GM13977 (cell line): ENCODE data around the gene BATF2.
"Not testable (repeated sequence)": the region's sequence is repeated elsewhere in the genome, so short reads cannot be mapped to it uniquely, and the experiment has no call there.

Source experiments
- DNase-seq: peaks from one replicate; pipeline ENCODE4 v3.0.0; 2012; ENCODE audit warnings: low spot score
- in situ Hi-C: fragments of 300-500 bp; cut with MboI; formaldehyde crosslinking; loops from one replicate; pipeline ENCODE4 v1.12.0; 2022; ENCODE audit warnings: low sequenced_read_pairs, low pct_unique_long_range_greater_than_20kb, mixed read lengths, inconsistent platforms; ENCODE audit not compliant: unreplicated experiment
- TF ChIP-seq, protein P1 (sequence below): IDR thresholded peaks from 2 replicates; pipeline ENCODE4 v1.5.1; 2012; ENCODE audit warnings: mild to moderate bottlenecking, control low read depth; ENCODE audit not compliant: insufficient read depth; ENCODE audit errors: extremely low read depth, missing control alignments

The BATF2 gene

DNA sequence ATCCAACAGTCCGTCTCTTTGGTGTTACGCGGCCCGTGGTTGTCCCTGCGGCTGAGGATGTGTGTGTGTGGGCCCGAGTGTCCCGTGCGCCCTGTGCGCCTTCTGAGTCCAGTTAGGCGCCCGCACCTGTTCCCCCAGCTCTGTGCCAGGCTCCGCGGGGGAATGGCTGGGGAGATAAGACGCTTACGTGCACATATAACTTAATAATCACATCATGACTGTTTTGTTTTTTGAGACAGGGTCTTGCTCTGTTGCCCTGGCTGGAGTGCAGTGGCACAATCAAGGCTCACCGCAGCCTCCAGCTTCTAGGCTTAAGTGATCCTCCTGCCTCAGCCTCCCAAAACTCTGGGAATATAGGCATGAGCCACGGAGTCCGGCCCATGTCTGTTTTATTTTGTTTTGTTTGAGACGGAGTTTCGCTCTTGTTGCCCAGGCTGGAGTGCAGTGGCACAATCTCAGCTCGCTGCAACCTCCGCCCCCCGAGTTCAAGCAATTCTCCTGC lies 18.0 kb upstream of the BATF2 start:
- TF ChIP-seq, protein P1, sequence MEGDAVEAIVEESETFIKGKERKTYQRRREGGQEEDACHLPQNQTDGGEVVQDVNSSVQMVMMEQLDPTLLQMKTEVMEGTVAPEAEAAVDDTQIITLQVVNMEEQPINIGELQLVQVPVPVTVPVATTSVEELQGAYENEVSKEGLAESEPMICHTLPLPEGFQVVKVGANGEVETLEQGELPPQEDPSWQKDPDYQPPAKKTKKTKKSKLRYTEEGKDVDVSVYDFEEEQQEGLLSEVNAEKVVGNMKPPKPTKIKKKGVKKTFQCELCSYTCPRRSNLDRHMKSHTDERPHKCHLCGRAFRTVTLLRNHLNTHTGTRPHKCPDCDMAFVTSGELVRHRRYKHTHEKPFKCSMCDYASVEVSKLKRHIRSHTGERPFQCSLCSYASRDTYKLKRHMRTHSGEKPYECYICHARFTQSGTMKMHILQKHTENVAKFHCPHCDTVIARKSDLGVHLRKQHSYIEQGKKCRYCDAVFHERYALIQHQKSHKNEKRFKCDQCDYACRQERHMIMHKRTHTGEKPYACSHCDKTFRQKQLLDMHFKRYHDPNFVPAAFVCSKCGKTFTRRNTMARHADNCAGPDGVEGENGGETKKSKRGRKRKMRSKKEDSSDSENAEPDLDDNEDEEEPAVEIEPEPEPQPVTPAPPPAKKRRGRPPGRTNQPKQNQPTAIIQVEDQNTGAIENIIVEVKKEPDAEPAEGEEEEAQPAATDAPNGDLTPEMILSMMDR = no peak
- DNase-seq = no peak
- in situ Hi-C loops = no loop called here

DNA sequence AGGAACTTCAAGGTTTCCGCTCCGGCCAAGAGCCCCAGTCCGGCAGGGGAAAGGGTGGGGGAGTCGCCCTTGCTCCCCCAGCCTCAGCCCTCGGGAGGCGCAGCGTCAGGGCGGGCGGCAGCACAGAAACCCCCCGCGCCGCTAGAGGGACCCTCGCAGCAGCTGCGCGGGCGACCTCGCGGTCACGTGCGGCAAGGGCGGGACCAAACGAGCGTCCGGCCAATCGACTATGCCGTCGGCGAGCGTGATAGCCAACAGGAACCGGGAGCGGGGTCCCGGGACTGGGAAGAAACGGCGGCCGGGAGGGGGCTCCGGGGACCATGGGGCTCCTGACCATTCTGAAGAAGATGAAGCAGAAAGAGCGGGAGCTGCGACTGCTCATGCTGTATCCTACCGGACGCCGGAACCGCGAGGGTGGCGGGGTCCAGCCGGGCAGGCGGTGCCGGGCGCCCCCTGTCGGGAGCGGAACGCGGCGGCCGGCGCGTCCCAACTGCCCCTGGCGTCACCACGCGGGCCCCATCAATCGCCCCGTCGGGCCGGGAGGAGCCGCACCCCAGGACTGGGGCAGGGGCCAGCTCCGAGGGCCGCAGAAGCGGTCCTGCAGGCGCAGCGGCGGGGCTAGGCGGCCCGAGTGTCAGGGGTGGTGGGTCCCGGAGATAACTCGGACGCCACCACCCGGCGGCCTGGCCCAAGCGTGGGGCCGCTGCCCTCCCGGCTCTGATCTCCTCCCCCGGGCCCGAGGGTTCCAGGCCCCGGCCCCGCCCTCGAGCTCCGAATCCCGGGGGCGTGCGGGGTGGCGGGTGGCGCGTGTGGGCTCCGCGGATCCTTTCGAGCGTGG lies 17.3 kb upstream of the BATF2 start, which contains the start of gene ARL2:
TSS of gene ARL2 (plus strand) at position 273 of the 838 bp plus-strand sequence. CDS start at position 321, 48 bp downstream.
- peak; percentile 97 for DNase-seq
- TF ChIP-seq, protein P1 = peak; percentile 91
- in situ Hi-C loops = no loop called here

DNA sequence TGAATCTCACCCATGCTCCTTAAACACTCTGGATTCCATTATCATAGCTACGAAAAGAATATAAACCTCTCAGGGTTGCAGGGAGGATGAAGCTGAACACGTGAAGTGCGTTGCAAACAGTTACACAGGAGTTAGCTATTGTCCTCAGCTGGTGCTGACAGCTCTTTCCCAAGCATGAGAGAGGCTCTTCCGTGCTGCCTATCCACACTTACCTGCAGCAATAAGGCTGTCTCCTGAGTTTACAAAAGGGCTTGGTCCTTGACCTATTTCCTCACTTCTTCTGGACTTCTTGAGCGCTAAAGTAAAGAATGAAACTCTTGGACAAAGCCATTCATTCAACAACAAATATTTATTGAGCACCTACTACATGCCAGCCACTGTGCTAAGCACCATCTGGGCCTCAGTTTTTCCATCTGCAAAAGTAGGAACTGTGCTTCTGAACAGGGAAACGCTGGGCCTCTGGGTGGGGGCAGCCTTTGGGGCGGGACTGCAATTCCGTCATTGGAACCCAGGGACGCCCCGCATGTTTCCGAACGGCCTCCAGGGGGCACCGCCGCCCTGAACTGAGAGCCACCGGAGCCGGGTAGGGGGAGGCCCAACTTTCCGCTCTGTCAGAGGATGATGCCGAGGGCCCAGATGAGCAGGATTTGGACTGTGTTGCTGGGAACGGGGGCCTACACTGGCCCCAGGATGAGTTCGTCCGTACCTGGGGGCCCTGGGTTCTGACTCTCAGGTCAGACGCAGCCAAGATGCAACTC lies 16.5 kb upstream of the BATF2 start:
- in situ Hi-C loops = no loop called here
- peak; percentile 96 for DNase-seq
- TF ChIP-seq, protein P1 = peak; percentile 90

DNA sequence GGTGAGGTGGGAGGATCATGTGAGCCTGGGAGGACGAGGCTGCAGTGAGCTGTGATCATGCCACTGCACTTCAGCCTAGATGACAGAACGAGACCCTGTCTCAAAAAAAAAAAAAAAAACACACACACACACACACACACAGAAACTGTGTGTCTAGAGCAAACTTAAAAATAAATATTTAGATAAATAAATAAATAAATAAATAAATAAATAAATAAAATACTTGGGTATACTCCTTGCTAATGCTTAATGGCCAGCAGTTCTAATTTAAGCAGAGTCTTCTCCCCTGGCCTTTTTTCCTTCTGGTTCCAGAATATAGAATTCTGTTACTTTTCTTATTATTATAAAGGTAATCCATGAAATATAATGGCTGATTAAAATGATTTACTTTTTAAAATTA lies 12.1 kb upstream of the BATF2 start:
- no peak for DNase-seq
- in situ Hi-C loops = no loop called here
- TF ChIP-seq, protein P1 = no peak

DNA sequence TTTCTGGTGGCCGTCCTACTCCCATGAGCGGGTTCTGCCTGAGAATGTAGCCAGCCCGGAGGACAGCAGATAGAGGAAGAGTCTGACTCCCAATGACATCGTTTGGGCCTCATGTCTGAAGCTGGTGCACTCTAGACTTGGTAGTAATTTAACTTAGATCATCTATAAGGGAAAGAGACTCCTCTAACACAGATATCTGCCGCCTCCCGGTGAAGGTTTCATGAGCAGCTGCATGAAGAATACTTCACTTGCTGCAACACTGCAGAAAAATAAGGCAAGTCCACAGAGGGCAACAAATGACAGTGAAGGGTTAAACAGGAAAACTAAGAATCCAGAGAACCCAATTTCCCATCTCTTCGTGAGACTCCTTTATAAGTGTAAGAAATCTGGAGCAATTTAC lies 11.2 kb upstream of the BATF2 start:
- in situ Hi-C loops = no loop called here
- TF ChIP-seq, protein P1 = no peak
- no peak for DNase-seq

DNA sequence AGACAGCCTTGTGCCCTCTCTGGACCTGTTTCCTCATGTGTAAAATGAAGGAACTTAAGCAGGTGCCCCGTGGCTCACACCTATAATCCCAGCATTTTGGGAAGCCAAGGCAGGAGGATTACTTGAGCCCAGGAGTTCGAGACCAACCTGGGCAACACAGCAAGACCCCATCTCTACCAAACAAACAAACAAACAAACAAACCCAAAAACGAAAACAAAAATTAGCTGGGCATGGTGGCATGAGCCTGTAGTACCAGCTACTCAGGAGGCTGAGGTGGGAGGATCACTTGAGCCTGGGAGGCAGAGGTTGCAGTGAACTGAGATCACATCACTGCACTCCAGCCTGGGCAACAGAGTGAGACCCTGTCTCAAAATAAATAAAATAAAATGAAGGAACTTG lies 7.2 kb upstream of the BATF2 start:
- DNase-seq, in situ Hi-C loops: not testable (repeated sequence)

DNA sequence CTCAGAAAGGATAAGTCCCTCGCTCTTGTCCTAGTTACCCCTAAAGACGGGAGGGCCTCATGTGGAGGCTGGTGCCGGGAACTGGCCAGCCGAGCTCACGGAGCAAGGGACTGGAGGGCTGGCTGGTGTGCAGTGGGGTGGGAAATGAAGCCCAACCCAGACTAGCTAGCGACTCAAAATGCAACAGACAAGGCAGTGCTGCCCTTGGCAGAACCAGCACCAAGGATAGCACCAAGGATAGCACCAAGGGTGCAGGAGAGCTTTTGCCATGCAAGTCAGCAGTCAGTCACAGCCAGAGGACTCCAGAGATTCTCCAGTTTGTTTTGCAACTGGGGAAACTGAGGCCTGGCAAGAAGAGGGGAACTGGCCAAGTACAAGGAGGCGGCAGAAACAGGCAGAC lies 6.5 kb upstream of the BATF2 start:
- TF ChIP-seq, protein P1 = no peak
- DNase-seq = no peak
- in situ Hi-C loops = no loop called here
